Panc1 (cell line): ENCODE measurements around the gene NUP210.

ENCODE experiments used
- POLR2AphosphoS5 ChIP-seq: IDR thresholded peaks from 2 replicates; pipeline ENCODE4 v1.6.1; 2012; ENCODE audit warnings: mild to moderate bottlenecking, low read depth, low read length, moderate library complexity
- SIN3A ChIP-seq: IDR thresholded peaks from 2 replicates; pipeline ENCODE4 v1.6.1; 2012; ENCODE audit warnings: low read depth, mild to moderate bottlenecking, low read length, moderate library complexity, borderline replicate concordance; ENCODE audit not compliant: insufficient read depth
- TF ChIP-seq, protein P1 (sequence below), 2 experiments: IDR thresholded peaks; 2 replicates each; pipeline ENCODE4 v1.6.1; 2011 to 2012; ENCODE audit warnings: low read depth in 2 of 2, control low read depth in 1 of 2, low read length in 1 of 2, mild to moderate bottlenecking in 1 of 2, moderate library complexity in 1 of 2; ENCODE audit not compliant: insufficient read depth in 1 of 2
- TF ChIP-seq, protein P2 (sequence below): fragments of 450-650 bp; IDR thresholded peaks from 2 replicates; pipeline ENCODE4 v1.5.1; 2017; ENCODE audit warnings: mild to moderate bottlenecking

DNA sequence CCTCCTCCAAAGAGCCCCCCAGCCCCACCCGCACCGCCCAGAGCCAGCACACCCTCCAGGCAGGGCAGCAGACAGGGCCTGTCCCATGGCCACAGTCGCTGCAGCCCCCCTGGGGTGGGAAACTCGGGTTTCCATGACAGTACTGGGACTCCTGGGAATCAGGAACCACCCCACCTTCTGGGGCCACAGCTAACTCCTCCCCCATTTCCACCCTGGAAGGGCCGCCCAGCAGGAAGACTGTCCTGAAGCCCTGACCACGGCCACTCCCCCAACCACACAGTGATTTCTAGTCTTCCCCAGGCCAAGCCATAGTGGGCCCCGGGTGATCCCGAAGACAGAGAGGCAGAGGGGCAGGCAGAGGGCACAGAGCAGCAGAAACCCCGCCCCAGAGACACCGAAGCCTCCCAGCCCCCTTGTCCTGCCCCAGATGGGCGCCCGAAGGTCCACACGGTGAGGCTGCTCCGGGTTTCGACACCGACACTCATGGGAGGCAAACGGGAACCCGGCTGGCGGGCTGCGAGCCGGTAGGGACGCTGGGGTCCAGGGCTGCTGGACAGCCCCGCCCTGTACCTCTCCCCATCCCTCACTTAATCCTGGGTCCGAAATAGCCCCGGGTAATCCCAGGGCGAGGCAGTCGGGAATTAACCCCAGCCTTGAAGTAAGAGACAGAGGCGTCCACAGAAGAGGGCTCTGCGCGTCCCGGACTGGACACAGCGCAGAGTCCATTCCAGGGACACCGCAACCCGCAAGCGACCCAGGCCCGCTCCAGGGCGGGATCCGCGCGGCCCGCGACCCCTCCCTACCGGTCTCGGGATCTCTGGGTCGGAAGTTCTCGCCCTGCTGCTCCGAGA is 138.4 kb downstream of the NUP210 start:
- TF ChIP-seq, protein P1, sequence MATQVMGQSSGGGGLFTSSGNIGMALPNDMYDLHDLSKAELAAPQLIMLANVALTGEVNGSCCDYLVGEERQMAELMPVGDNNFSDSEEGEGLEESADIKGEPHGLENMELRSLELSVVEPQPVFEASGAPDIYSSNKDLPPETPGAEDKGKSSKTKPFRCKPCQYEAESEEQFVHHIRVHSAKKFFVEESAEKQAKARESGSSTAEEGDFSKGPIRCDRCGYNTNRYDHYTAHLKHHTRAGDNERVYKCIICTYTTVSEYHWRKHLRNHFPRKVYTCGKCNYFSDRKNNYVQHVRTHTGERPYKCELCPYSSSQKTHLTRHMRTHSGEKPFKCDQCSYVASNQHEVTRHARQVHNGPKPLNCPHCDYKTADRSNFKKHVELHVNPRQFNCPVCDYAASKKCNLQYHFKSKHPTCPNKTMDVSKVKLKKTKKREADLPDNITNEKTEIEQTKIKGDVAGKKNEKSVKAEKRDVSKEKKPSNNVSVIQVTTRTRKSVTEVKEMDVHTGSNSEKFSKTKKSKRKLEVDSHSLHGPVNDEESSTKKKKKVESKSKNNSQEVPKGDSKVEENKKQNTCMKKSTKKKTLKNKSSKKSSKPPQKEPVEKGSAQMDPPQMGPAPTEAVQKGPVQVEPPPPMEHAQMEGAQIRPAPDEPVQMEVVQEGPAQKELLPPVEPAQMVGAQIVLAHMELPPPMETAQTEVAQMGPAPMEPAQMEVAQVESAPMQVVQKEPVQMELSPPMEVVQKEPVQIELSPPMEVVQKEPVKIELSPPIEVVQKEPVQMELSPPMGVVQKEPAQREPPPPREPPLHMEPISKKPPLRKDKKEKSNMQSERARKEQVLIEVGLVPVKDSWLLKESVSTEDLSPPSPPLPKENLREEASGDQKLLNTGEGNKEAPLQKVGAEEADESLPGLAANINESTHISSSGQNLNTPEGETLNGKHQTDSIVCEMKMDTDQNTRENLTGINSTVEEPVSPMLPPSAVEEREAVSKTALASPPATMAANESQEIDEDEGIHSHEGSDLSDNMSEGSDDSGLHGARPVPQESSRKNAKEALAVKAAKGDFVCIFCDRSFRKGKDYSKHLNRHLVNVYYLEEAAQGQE (IDR thresholded peaks at IDR 0.05; ENCODE audit: insufficient read depth in 1 of 2, low read depth in 2 of 2, low read length in 1 of 2), result no peak
- TF ChIP-seq POLR2AphosphoS5 (no peak), SIN3A (no peak)
- TF ChIP-seq, protein P2, sequence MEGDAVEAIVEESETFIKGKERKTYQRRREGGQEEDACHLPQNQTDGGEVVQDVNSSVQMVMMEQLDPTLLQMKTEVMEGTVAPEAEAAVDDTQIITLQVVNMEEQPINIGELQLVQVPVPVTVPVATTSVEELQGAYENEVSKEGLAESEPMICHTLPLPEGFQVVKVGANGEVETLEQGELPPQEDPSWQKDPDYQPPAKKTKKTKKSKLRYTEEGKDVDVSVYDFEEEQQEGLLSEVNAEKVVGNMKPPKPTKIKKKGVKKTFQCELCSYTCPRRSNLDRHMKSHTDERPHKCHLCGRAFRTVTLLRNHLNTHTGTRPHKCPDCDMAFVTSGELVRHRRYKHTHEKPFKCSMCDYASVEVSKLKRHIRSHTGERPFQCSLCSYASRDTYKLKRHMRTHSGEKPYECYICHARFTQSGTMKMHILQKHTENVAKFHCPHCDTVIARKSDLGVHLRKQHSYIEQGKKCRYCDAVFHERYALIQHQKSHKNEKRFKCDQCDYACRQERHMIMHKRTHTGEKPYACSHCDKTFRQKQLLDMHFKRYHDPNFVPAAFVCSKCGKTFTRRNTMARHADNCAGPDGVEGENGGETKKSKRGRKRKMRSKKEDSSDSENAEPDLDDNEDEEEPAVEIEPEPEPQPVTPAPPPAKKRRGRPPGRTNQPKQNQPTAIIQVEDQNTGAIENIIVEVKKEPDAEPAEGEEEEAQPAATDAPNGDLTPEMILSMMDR, result no peak
